ENCODE data around the gene SYNE4. TPM values are rescaled to one million over a fixed set of nuclear protein-coding genes. Genes with fewer than 3 reads are reported as not detected.
"Not testable (repeated sequence)": the region's sequence is repeated elsewhere in the genome, so short reads cannot be mapped to it uniquely, and the experiment has no call there.

The SYNE4 gene
- total RNA-seq, 1 donor from 2014 or later = 8.7 TPM

- no peak overlapping the region for H3K27ac Mint-ChIP-seq
- DNase-seq (ENCODE audit: extremely low spot score, unreplicated experiment) = no peak
- no peaks in the 10 kb centered on the region for H3K27me3 Mint-ChIP-seq
- peaks cover 5% of the 10 kb centered on the region for H3K4me1 Mint-ChIP-seq (ENCODE audit: unreplicated experiment)
- H3K9me3 Mint-ChIP-seq = no peaks in the 10 kb centered on the region
- no peak overlapping the region for H3K4me3 Mint-ChIP-seq
- TF ChIP-seq CTCF (conservative IDR thresholded peaks at IDR 0.05) = no peak
- no peaks in the 10 kb centered on the region for H3K36me3 Mint-ChIP-seq
These were observed 40.6 kb upstream of the SYNE4 start for GRCh38 chr19:36049080-36049698.

- no peak for TF ChIP-seq CTCF (conservative IDR thresholded peaks at IDR 0.05)
These were observed 39.2 kb upstream of the SYNE4 start for GRCh38 chr19:36047835-36048234.

GRCh38 chr19:36046443-36047050 is 37.9 kb upstream of the SYNE4 start:
- Mint-ChIP-seq H3K27me3 (no peaks in the 10 kb centered on the region), H3K36me3 (no peaks in the 10 kb centered on the region)

More at GRCh38 chr19:36047835-36048234, 39.2 kb upstream of the SYNE4 start:
- no peak for DNase-seq (ENCODE audit: extremely low spot score, unreplicated experiment)
- Mint-ChIP-seq H3K27me3 (no peaks in the 10 kb centered on the region), H3K4me3 (no peak overlapping the region), H3K4me1 (ENCODE audit: unreplicated experiment) (no peaks in the 10 kb centered on the region), H3K27ac (no peak overlapping the region), H3K9me3 (no peaks in the 10 kb centered on the region), H3K36me3 (no peaks in the 10 kb centered on the region)

GRCh38 chr19:36043952-36044351 is 35.3 kb upstream of the SYNE4 start:
- no peak for DNase-seq (ENCODE audit: extremely low spot score, unreplicated experiment)
- Mint-ChIP-seq H3K4me3 (no peak overlapping the region), H3K27ac (no peak overlapping the region), H3K4me1 (ENCODE audit: unreplicated experiment) (peaks cover 10% of the 10 kb centered on the region), H3K9me3 (no peaks in the 10 kb centered on the region), H3K27me3 (no peaks in the 10 kb centered on the region), H3K36me3 (peaks cover 4% of the 10 kb centered on the region)
- TF ChIP-seq CTCF (conservative IDR thresholded peaks at IDR 0.05) = no peak

More at GRCh38 chr19:36046443-36047050, 37.9 kb upstream of the SYNE4 start:
- TF ChIP-seq CTCF (conservative IDR thresholded peaks at IDR 0.05) = no peak
- Mint-ChIP-seq H3K27ac (no peak overlapping the region), H3K9me3 (no peaks in the 10 kb centered on the region), H3K4me1 (ENCODE audit: unreplicated experiment) (peaks cover 6% of the 10 kb centered on the region), H3K4me3 (no peak overlapping the region)
- no peak for DNase-seq (ENCODE audit: extremely low spot score, unreplicated experiment)

GRCh38 chr19:36041831-36042230 is 33.2 kb upstream of the SYNE4 start:
- Mint-ChIP-seq H3K4me1 (ENCODE audit: unreplicated experiment) (peaks cover 10% of the 10 kb centered on the region), H3K27me3 (no peaks in the 10 kb centered on the region), H3K27ac (peak overlapping the region; percentile 70), H3K36me3 (peaks cover 4% of the 10 kb centered on the region), H3K9me3 (no peaks in the 10 kb centered on the region), H3K4me3 (no peak overlapping the region)
- TF ChIP-seq CTCF (conservative IDR thresholded peaks at IDR 0.05) = no peak
- no peak for DNase-seq (ENCODE audit: extremely low spot score, unreplicated experiment)

- DNase-seq (ENCODE audit: extremely low spot score, unreplicated experiment); H3K4me1 Mint-ChIP-seq (ENCODE audit: unreplicated experiment); H3K4me3 Mint-ChIP-seq; H3K27me3 Mint-ChIP-seq; H3K36me3 Mint-ChIP-seq; H3K9me3 Mint-ChIP-seq: not testable (repeated sequence)
- H3K27ac Mint-ChIP-seq = peak overlapping the region; percentile 70
These were observed 32.5 kb upstream of the SYNE4 start for GRCh38 chr19:36041092-36041491.
